Psoas muscle (tissue), 8 donors: Measurements from ENCODE around the gene PSKH1. TPM values are rescaled to one million over a fixed set of nuclear protein-coding genes. Genes with fewer than 3 reads are reported as not detected.
A peak's percentile ranks its signal among the peaks of the same experiment; 100 is the strongest.

Source experiments
- ATAC-seq, 4 donors: fragments of 200-7000 bp; cut with Tn5 transposase; one replicate each; pipeline ENCODE4 v1.9.1; 2020; ENCODE audit warnings: moderate library complexity in 3 of 4, mild to moderate bottlenecking in 2 of 4
- DNase-seq, 2 donors: peaks; one replicate each; pipeline ENCODE4 v3.0.0-alpha.2; 2020
- H3K27ac ChIP-seq: fragments of 200-600 bp; one replicate; pipeline ENCODE4 v1.8.0; 2022
- H3K27me3 ChIP-seq, 3 donors: fragments of 200-600 bp in 1 of 3; one replicate each; pipeline versions ENCODE4 v1.6.1 to v1.8.0; 2013 to 2022; ENCODE audit warnings: low read length in 2 of 3, mild to moderate bottlenecking in 2 of 3, moderate library complexity in 1 of 3; ENCODE audit not compliant: insufficient read depth in 3 of 3
- H3K36me3 ChIP-seq, 2 donors: fragments of 200-600 bp in 1 of 2; one replicate each; pipeline versions ENCODE4 v1.6.1 to v1.8.0; 2013 to 2022; ENCODE audit warnings: low read depth in 1 of 2, mild to moderate bottlenecking in 1 of 2, moderate library complexity in 1 of 2; ENCODE audit not compliant: insufficient read depth in 1 of 2
- H3K4me1 ChIP-seq: fragments of 200-600 bp; one replicate; pipeline ENCODE4 v1.8.0; 2022
- H3K4me3 ChIP-seq: fragments of 200-600 bp; one replicate; pipeline ENCODE4 v1.8.0; 2022; ENCODE audit warnings: mild to moderate bottlenecking
- H3K9me3 ChIP-seq: fragments of 200-600 bp; one replicate; pipeline ENCODE4 v1.8.0; 2022
- WGBS, 3 donors: extraction: QIAGEN DNeasy Blood & Tissue Kit; methylation state at CpG; one replicate each; pipeline versions ENCODE4 v1.1.6 to v1.1.7; 2013; 5-methylcytosine and 5-hydroxymethylcytosine counted together
- intact Hi-C, 2 donors: fragments of 100-400 bp; cut with DNase I; formaldehyde crosslinking; loops; one replicate each; pipeline versions ENCODE4 v1.11.0 to v1.14.2; 2022
- polyA plus RNA-seq, 3 donors: library from polyadenylated mRNA; stranded (reverse); fragments of 200-250 nt; gene quantifications; one replicate each; pipeline ENCODE4 v1.2.3, GENCODE V29; 2013
- total RNA-seq, 4 donors: library from RNA; stranded (reverse); fragmentation: NEBNext Ultra II Directional in 2 of 4; extraction: Animal tissue kit (Norgen Biotek cat#: 25700) in 2 of 4; gene quantifications; one replicate each; pipeline versions ENCODE4 v1.2.1 to v1.2.4, GENCODE V29; 2021 to 2023
- TF ChIP-seq, protein P1 (sequence below): fragments of 200-600 bp; IDR thresholded peaks from one replicate; pipeline ENCODE4 v1.8.0; 2022; ENCODE audit warnings: antibody characterized with exemption
- donor health status: healthy with polysubstance abuse.
- donor health status: DM: no; HTN: no; CAD: no; lungs with moderate emphysema.
- donor health status: Bipolar disorder and iron deficiency.
- donor health status: healthy.
- donor health status: DM: yes; HTN: yes; CAD: no.
- donor health status: DM: no; HTN: no; CAD: no.
- donor health status: DM: no; HTN: no; CAD: no.
- donor health status: DM: yes; HTN: yes; CAD: no.

PSKH1 gene
- total and polyA plus RNA-seq, 7 donors = 9.6 to 18.8 (median 15.6) TPM

DNA sequence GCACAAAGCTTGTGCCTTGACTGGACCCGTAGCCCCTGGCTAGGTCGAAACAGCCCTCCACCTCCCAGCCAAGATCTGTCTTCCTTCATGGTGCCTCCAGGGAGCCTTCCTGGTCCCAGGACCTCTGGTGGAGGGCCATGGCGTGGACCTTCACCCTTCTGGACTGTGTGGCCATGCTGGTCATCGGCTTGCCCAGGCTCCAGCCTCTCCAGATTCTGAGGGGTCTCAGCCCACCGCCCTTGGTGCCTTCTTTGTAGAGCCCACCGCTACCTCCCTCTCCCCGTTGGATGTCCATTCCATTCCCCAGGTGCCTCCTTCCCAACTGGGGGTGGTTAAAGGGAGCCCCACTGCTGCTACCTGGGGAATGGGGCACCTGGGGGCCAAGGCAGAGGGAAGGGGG is 35.1 kb downstream of the PSKH1 start:
- no peak overlapping the region for H3K4me3 ChIP-seq
- no peaks in the 10 kb centered on the region for H3K27me3 ChIP-seq
- peaks cover 42% of the 10 kb centered on the region for H3K4me1 ChIP-seq
- no peak for DNase-seq
- TF ChIP-seq, protein P1, sequence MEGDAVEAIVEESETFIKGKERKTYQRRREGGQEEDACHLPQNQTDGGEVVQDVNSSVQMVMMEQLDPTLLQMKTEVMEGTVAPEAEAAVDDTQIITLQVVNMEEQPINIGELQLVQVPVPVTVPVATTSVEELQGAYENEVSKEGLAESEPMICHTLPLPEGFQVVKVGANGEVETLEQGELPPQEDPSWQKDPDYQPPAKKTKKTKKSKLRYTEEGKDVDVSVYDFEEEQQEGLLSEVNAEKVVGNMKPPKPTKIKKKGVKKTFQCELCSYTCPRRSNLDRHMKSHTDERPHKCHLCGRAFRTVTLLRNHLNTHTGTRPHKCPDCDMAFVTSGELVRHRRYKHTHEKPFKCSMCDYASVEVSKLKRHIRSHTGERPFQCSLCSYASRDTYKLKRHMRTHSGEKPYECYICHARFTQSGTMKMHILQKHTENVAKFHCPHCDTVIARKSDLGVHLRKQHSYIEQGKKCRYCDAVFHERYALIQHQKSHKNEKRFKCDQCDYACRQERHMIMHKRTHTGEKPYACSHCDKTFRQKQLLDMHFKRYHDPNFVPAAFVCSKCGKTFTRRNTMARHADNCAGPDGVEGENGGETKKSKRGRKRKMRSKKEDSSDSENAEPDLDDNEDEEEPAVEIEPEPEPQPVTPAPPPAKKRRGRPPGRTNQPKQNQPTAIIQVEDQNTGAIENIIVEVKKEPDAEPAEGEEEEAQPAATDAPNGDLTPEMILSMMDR = no peak
- 75 to 83% (median 79%) methylated on average over 7 of the region's 7 CpGs for WGBS, 3 donors
- H3K27ac ChIP-seq = peak overlapping the region; percentile 83
- intact Hi-C loops = loop anchor here (1.0 to 10.0 kb wide), 5 partner anchors 45 to 253 kb away; no protein-coding TSS in a partner anchor
- ATAC-seq = no peak
- H3K9me3 ChIP-seq = no peaks in the 10 kb centered on the region
- H3K36me3 ChIP-seq = peaks cover 0 to 40% of the 10 kb centered on the region in 2 donors

DNA sequence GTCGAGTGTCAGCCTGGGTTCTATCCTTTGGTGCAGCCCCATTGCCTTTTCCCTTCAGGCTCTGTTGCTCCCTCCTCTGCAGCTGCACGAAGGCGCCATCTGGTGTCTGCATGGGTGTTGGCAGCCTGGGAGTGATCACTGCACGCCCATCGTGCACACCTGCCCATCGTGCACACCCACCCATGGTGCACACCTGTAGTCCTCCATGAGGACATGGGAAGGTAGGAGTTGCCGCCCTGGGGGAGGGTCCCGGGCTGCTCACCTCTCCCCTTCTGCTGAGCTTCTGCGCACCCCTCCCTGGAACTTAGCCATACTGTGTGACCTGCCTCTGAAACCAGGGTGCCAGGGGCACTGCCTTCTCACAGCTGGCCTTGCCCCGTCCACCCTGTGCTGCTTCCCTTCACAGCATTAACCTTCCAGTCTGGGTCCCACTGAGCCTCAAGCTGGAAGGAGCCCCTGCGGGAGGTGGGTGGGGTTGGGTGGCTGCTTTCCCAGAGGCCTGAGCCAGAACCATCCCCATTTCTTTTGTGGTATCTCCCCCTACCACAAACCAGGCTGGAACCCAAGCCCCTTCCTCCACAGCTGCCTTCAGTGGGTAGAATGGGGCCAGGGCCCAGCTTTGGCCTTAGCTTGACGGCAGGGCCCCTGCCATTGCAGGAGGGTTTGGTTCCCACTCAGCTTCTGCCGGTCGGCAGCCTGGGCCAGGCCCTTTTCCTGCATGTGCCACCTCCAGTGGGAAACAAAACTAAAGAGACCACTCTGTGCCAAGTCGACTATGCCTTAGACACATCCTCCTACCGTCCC is 35.7 kb downstream of the PSKH1 start:
- Histone ChIP-seq H3K27ac (no peak overlapping the region), H3K4me1 (peaks cover 36% of the 10 kb centered on the region), H3K9me3 (no peaks in the 10 kb centered on the region), H3K27me3 (no peaks in the 10 kb centered on the region), H3K36me3 (peaks cover 0 to 36% of the 10 kb centered on the region in 2 donors), H3K4me3 (no peak overlapping the region)
- DNase-seq = peak; percentile 75 to 89
- TF ChIP-seq, protein P1 = peak; percentile 84
- ATAC-seq = peak; percentile 64 to 79 (median 72)
- 45 to 47% (median 46%) methylated on average over 16 of the region's 16 CpGs for WGBS, 3 donors
- intact Hi-C loops = loop anchor here (1.0 to 10.0 kb wide), 5 partner anchors 46 to 254 kb away; no protein-coding TSS in a partner anchor

DNA sequence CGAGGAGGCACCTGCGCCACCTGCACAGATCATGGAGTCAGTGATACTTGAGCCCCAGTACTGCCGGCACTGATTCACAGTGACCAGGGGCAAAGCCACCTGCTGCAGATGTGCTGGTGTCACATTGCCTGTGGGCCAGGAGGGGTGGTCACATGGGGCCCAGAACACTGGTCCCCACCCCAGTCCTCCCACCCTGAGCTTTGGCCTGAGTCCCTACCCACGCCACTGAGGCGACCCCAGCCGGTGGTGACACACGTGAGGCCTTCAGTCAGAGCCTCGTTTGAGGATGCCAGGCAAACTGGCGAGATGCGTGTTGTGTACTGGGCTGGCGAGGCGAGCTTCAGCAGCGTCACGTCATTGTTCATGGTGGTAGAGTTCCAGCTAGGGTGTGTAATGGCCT is 37.1 kb downstream of the PSKH1 start:
- no peaks in the 10 kb centered on the region for H3K27me3 ChIP-seq
- H3K4me1 ChIP-seq = peaks cover 34% of the 10 kb centered on the region
- no peak for DNase-seq
- WGBS, 3 donors = 83 to 86% (median 84%) methylated on average over 12 to 14 of the region's 14 CpGs
- H3K9me3 ChIP-seq = no peaks in the 10 kb centered on the region
- peaks cover 0 to 36% of the 10 kb centered on the region in 2 donors for H3K36me3 ChIP-seq
- TF ChIP-seq, protein P1 = no peak
- H3K4me3 ChIP-seq = no peak overlapping the region
- H3K27ac ChIP-seq = no peak overlapping the region
- intact Hi-C loops = loop anchor here in 1 of 2 donors (10.0 kb wide), 1 partner anchor 405 kb away; the partner anchor contains the start of gene RIPOR1
- no peak for ATAC-seq

DNA sequence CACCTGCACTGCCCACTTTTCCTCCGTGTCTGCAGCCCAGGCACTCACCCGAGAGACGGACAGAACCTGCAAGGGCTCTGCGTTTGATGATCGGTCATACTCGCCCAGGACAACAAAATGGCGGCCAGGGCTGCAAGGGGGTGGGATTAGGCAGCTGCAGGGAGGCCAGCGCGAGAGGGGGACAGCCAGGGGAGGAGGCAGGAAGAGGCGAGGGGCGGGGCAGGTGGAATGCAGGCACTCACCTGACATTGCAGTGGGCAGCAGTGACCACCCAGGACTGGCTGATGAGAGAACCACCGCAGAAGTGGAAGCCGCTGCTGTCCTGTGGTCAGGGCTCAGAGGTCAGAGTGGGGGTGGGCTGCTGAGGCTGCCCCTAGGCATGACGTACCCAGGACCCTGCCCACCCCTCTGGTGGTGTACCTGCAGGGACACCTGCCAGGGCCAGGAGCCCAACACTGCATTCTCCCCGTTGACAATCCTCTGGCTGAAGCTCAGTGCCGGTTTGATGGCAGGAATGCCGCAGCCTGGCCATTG is 37.7 kb downstream of the PSKH1 start:
- no peak overlapping the region for H3K4me3 ChIP-seq
- TF ChIP-seq, protein P1 = no peak
- WGBS, 3 donors = 92 to 95% (median 93%) methylated on average over 16 to 17 of the region's 17 CpGs
- no peak for ATAC-seq
- peaks cover 0 to 36% of the 10 kb centered on the region in 2 donors for H3K36me3 ChIP-seq
- DNase-seq = peak in 1 of 2 donors; percentile 54
- H3K27ac ChIP-seq = no peak overlapping the region
- intact Hi-C loops = loop anchor here in 1 of 2 donors (10.0 kb wide), 1 partner anchor 406 kb away; the partner anchor contains the start of gene RIPOR1
- peaks cover 30% of the 10 kb centered on the region for H3K4me1 ChIP-seq
- H3K9me3 ChIP-seq = no peaks in the 10 kb centered on the region
- H3K27me3 ChIP-seq = no peaks in the 10 kb centered on the region
